Measurements from ENCODE around the gene LENG8.

- TF ChIP-seq RAD21 (IDR thresholded peaks at IDR 0.05; ENCODE audit: low read depth), result no peak
- no peak for TF ChIP-seq REST (IDR thresholded peaks at IDR 0.05; ENCODE audit: low read depth)
- TF ChIP-seq EGR1 (IDR thresholded peaks at IDR 0.05), result no peak
- TF ChIP-seq TAF1 (IDR thresholded peaks at IDR 0.05; ENCODE audit: low read depth), result no peak
- TF ChIP-seq EP300 (IDR thresholded peaks at IDR 0.05; ENCODE audit: borderline replicate concordance), result no peak
- no peak for TF ChIP-seq CEBPB (IDR thresholded peaks at IDR 0.05)
- TF ChIP-seq NFIC (IDR thresholded peaks at IDR 0.05), result no peak
- no peak for TF ChIP-seq CREB1 (IDR thresholded peaks at IDR 0.05; ENCODE audit: low read depth)
- TF ChIP-seq FOXM1 (IDR thresholded peaks at IDR 0.05; ENCODE audit: borderline replicate concordance, low read depth), result no peak
- TF ChIP-seq TEAD4 (IDR thresholded peaks at IDR 0.05), result 0 out of 2 replicates have a peak, but pooled peaks have one; percentile 20
- no peak for TF ChIP-seq TCF12 (IDR thresholded peaks at IDR 0.05; ENCODE audit: low read depth)
- TF ChIP-seq, protein P1, sequence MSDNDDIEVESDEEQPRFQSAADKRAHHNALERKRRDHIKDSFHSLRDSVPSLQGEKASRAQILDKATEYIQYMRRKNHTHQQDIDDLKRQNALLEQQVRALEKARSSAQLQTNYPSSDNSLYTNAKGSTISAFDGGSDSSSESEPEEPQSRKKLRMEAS (IDR thresholded peaks at IDR 0.05), result no peak
- TF ChIP-seq YY1 (IDR thresholded peaks at IDR 0.05; ENCODE audit: low read depth), result no peak
Observed at GRCh38 chr19:54473071-54473891, 24.3 kb downstream of the LENG8 start, which contains the start of gene CDC42EP5.
